ENCODE measurements around the gene ZNF200.

ZNF200 gene

DNA sequence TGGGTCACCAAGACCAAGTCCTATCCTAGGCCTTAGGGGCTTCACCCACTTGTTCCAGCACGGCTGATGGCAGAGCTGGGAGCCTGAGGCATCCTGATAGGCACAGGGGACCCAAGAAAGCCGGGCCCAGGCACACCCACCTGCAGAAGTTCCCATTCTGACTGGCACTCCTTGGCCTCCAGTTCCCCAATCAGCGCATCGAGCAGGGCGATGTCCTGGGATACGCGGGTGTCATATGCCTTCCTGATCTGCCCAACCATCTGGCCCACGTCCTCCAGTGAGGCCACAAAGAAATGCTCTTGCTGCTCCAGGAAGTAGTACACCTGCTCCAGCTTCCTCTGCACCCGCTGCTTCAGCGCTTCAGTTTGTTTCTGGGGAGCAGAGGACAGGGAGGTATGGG is 11.9 kb upstream of the ZNF200 start:
- Histone ChIP-seq H3K36me3 (replicated peaks; ENCODE audit: insufficient read depth, low read length) (no peaks in the 10 kb centered on the region), H3F3A (ENCODE audit: insufficient read depth, low read length) (no peaks in the 10 kb centered on the region), H3K27me3 (replicated peaks; ENCODE audit: insufficient read depth, low read length) (peaks cover 46% of the 10 kb centered on the region), H3K27ac (ENCODE audit: low read length) (no peak overlapping the region), H3K4me1 (ENCODE audit: low read length) (no peaks in the 10 kb centered on the region), H3K9me2 (replicated peaks; ENCODE audit: insufficient read depth, low read length) (no peaks in the 10 kb centered on the region), H2AFZ (ENCODE audit: low read length) (no peak overlapping the region), H3K9ac (ENCODE audit: low read length) (no peak overlapping the region), H3K9me3 (replicated peaks; ENCODE audit: insufficient read depth, low read length) (no peaks in the 10 kb centered on the region), H3K4me3 (ENCODE audit: low read length) (no peak overlapping the region), H4K20me1 (ENCODE audit: insufficient read depth, low read length) (no peaks in the 10 kb centered on the region), H3K4me2 (ENCODE audit: low read depth, low read length) (no peak overlapping the region), H3K79me2 (ENCODE audit: low read length) (no peaks in the 10 kb centered on the region)
- TF ChIP-seq, protein P1, sequence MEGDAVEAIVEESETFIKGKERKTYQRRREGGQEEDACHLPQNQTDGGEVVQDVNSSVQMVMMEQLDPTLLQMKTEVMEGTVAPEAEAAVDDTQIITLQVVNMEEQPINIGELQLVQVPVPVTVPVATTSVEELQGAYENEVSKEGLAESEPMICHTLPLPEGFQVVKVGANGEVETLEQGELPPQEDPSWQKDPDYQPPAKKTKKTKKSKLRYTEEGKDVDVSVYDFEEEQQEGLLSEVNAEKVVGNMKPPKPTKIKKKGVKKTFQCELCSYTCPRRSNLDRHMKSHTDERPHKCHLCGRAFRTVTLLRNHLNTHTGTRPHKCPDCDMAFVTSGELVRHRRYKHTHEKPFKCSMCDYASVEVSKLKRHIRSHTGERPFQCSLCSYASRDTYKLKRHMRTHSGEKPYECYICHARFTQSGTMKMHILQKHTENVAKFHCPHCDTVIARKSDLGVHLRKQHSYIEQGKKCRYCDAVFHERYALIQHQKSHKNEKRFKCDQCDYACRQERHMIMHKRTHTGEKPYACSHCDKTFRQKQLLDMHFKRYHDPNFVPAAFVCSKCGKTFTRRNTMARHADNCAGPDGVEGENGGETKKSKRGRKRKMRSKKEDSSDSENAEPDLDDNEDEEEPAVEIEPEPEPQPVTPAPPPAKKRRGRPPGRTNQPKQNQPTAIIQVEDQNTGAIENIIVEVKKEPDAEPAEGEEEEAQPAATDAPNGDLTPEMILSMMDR (IDR thresholded peaks at IDR 0.05; ENCODE audit: low read length) = no peak
- TF ChIP-seq EZH2 (optimal IDR thresholded peaks at IDR 0.05; ENCODE audit: low read depth, low read length) (no peak), EZH2phosphoT487 (IDR thresholded peaks at IDR 0.05; ENCODE audit: low read length) (no peak)
- DNase-seq = no peak

DNA sequence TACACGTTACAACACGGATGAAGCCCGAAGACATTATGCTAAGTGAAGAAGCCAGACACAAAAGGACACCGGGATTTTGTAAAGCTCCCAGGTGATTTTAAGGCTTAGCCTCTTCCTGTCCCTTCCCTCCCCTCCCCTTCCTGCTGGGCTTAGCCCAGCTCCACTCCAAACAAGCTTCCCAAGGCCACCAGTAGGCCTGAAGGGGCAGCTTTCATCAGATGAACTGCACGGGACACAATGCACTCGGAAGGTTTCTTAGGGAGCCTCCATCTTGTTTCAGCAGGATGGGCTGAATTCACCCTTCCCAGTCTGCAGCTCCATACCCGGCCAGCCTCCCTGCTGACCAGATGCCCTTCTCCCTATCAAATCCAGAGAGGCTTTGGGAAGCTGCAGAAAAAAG is 11.0 kb upstream of the ZNF200 start:
- H3K9me2 ChIP-seq (replicated peaks; ENCODE audit: insufficient read depth, low read length) = no peaks in the 10 kb centered on the region
- no peaks in the 10 kb centered on the region for H4K20me1 ChIP-seq (ENCODE audit: insufficient read depth, low read length)
- no peaks in the 10 kb centered on the region for H3K36me3 ChIP-seq (replicated peaks; ENCODE audit: insufficient read depth, low read length)
- no peak overlapping the region for H3K4me3 ChIP-seq (ENCODE audit: low read length)
- H3K27me3 ChIP-seq (replicated peaks; ENCODE audit: insufficient read depth, low read length) = peaks cover 55% of the 10 kb centered on the region
- H3K27ac ChIP-seq (ENCODE audit: low read length) = no peak overlapping the region
- H3K4me2 ChIP-seq (ENCODE audit: low read depth, low read length) = no peak overlapping the region
- H3K4me1 ChIP-seq (ENCODE audit: low read length) = no peaks in the 10 kb centered on the region
- DNase-seq = no peak
- no peak overlapping the region for H2AFZ ChIP-seq (ENCODE audit: low read length)
- H3F3A ChIP-seq (ENCODE audit: insufficient read depth, low read length) = no peaks in the 10 kb centered on the region
- H3K9me3 ChIP-seq (replicated peaks; ENCODE audit: insufficient read depth, low read length) = no peaks in the 10 kb centered on the region
- TF ChIP-seq EZH2 (optimal IDR thresholded peaks at IDR 0.05; ENCODE audit: low read depth, low read length) = no peak
- TF ChIP-seq EZH2phosphoT487 (IDR thresholded peaks at IDR 0.05; ENCODE audit: low read length) = no peak
- TF ChIP-seq, protein P1 (IDR thresholded peaks at IDR 0.05; ENCODE audit: low read length) = no peak
- H3K9ac ChIP-seq (ENCODE audit: low read length) = no peak overlapping the region
- H3K79me2 ChIP-seq (ENCODE audit: low read length) = no peaks in the 10 kb centered on the region

DNA sequence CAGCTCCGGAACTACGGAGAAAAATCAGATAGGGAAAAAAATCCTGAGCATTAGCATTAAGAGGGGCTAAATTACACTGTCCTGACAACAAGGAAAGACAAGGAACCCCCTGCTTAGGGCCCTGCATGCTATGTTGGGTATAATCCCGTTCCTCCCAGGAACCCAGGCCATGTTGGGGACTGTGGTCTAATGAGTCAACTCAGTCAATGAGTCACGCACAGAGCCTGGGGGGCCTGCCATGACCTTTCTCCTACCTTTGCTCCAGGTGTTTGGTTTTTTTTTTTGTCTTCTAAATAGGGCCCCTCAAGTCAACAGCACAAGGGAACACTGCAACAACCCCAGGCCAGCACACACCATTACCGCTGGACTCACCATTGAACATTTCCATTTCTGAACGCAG is 8.9 kb upstream of the ZNF200 start:
- Histone ChIP-seq H4K20me1 (ENCODE audit: insufficient read depth, low read length) (no peaks in the 10 kb centered on the region), H3K4me2 (ENCODE audit: low read depth, low read length) (no peak overlapping the region), H3K9me3 (replicated peaks; ENCODE audit: insufficient read depth, low read length) (no peaks in the 10 kb centered on the region), H3K9ac (ENCODE audit: low read length) (no peak overlapping the region), H3K36me3 (replicated peaks; ENCODE audit: insufficient read depth, low read length) (no peaks in the 10 kb centered on the region), H2AFZ (ENCODE audit: low read length) (no peak overlapping the region), H3K4me3 (ENCODE audit: low read length) (no peak overlapping the region), H3K9me2 (replicated peaks; ENCODE audit: insufficient read depth, low read length) (no peaks in the 10 kb centered on the region), H3F3A (ENCODE audit: insufficient read depth, low read length) (no peaks in the 10 kb centered on the region), H3K4me1 (ENCODE audit: low read length) (no peaks in the 10 kb centered on the region), H3K27ac (ENCODE audit: low read length) (no peak overlapping the region), H3K79me2 (ENCODE audit: low read length) (no peaks in the 10 kb centered on the region), H3K27me3 (replicated peaks; ENCODE audit: insufficient read depth, low read length) (peaks cover 56% of the 10 kb centered on the region)
- TF ChIP-seq EZH2 (optimal IDR thresholded peaks at IDR 0.05; ENCODE audit: low read depth, low read length) (no peak), EZH2phosphoT487 (IDR thresholded peaks at IDR 0.05; ENCODE audit: low read length) (no peak)
- TF ChIP-seq, protein P1 (IDR thresholded peaks at IDR 0.05; ENCODE audit: low read length) = no peak
- no peak for DNase-seq
